Astrocyte (in vitro differentiated cells and primary cell): ENCODE data around the gene KEL. TPM values are rescaled to one million over a fixed set of nuclear protein-coding genes. Genes with fewer than 3 reads are reported as not detected.

Experiments
- DNase-seq: peaks from one replicate; pipeline ENCODE4 v3.0.0-alpha.2; 2010; ENCODE audit warnings: low read depth
- FAIRE-seq: peaks from 2 replicates; lab custom pipeline; 2011; peaks lifted over from hg19 to GRCh38; lab: Jason Lieb, UNC
- H2AFZ ChIP-seq: 2 replicates; pipeline ENCODE4 v1.6.0; 2012; ENCODE audit warnings: low read depth, low read length, inconsistent platforms
- H3K27ac ChIP-seq: 2 replicates; pipeline ENCODE4 v1.5.1; 2011; ENCODE audit warnings: low read depth, low read length, inconsistent platforms
- H3K27me3 ChIP-seq: 2 replicates; pipeline ENCODE4 v1.6.0; 2011; ENCODE audit warnings: low read length, inconsistent platforms; ENCODE audit not compliant: insufficient read depth
- H3K36me3 ChIP-seq: 2 replicates; pipeline ENCODE4 v1.5.1; 2011; ENCODE audit warnings: low read length, inconsistent platforms; ENCODE audit not compliant: insufficient read depth
- H3K4me1 ChIP-seq: 2 replicates; pipeline ENCODE4 v1.5.1; 2011; ENCODE audit warnings: low read length, inconsistent platforms; ENCODE audit not compliant: insufficient read depth
- H3K4me2 ChIP-seq: 2 replicates; pipeline ENCODE4 v1.6.0; 2012; ENCODE audit warnings: low read length, inconsistent platforms
- H3K4me3 ChIP-seq: 2 replicates; pipeline ENCODE4 v1.5.1; 2011; ENCODE audit warnings: low read depth, mild to moderate bottlenecking, low read length, inconsistent platforms; ENCODE audit not compliant: insufficient read depth
- H3K79me2 ChIP-seq: 2 replicates; pipeline ENCODE4 v1.6.0; 2012; ENCODE audit warnings: mild to moderate bottlenecking, low read length, inconsistent platforms; ENCODE audit not compliant: insufficient read depth
- H3K9ac ChIP-seq: 2 replicates; pipeline ENCODE4 v1.6.0; 2012; ENCODE audit warnings: mild to moderate bottlenecking, low read length, inconsistent platforms
- H3K9me3 ChIP-seq: 2 replicates; pipeline ENCODE4 v1.5.1; 2012; ENCODE audit warnings: low read depth, mild to moderate bottlenecking, low read length, inconsistent platforms; ENCODE audit not compliant: insufficient read depth
- H4K20me1 ChIP-seq: 2 replicates; pipeline ENCODE4 v1.6.0; 2012; ENCODE audit warnings: low read length, inconsistent platforms; ENCODE audit not compliant: insufficient read depth
- H3K27ac Mint-ChIP-seq: one replicate; pipeline ENCODE4 v1.8.0; 2021; ENCODE audit warnings: mild to moderate bottlenecking, mixed read lengths; ENCODE audit not compliant: unreplicated experiment
- H3K27me3 Mint-ChIP-seq: one replicate; pipeline ENCODE4 v1.8.0; 2021; ENCODE audit warnings: low read depth, mixed read lengths; ENCODE audit not compliant: unreplicated experiment
- H3K36me3 Mint-ChIP-seq: one replicate; pipeline ENCODE4 v1.8.0; 2021; ENCODE audit warnings: low read depth, mixed read lengths; ENCODE audit not compliant: unreplicated experiment
- H3K4me1 Mint-ChIP-seq: one replicate; pipeline ENCODE4 v1.8.0; 2021; ENCODE audit warnings: low read depth, mixed read lengths; ENCODE audit not compliant: unreplicated experiment
- H3K4me3 Mint-ChIP-seq: one replicate; pipeline ENCODE4 v1.8.0; 2021; ENCODE audit warnings: mild to moderate bottlenecking, moderate library complexity, mixed read lengths; ENCODE audit not compliant: unreplicated experiment
- H3K9me3 Mint-ChIP-seq: one replicate; pipeline ENCODE4 v1.8.0; 2021; ENCODE audit warnings: mild to moderate bottlenecking, mixed read lengths; ENCODE audit not compliant: unreplicated experiment
- CTCF ChIP-seq: IDR thresholded peaks from 2 replicates; pipeline ENCODE4 v1.5.1; 2011; ENCODE audit warnings: low read depth, mild to moderate bottlenecking, inconsistent platforms, low read length, moderate library complexity; ENCODE audit not compliant: insufficient read depth
- EZH2 ChIP-seq: IDR thresholded peaks from 2 replicates; pipeline ENCODE4 v1.6.1; 2012; ENCODE audit warnings: mild to moderate bottlenecking, low read length, inconsistent platforms; ENCODE audit not compliant: insufficient read depth
- total RNA-seq: library from RNA; stranded (reverse); gene quantifications from 2 replicates; pipeline ENCODE4 v1.2.1, GENCODE V29; 2021

KEL gene
- total RNA-seq, 1 donor from 2014 or later = not detected

DNA sequence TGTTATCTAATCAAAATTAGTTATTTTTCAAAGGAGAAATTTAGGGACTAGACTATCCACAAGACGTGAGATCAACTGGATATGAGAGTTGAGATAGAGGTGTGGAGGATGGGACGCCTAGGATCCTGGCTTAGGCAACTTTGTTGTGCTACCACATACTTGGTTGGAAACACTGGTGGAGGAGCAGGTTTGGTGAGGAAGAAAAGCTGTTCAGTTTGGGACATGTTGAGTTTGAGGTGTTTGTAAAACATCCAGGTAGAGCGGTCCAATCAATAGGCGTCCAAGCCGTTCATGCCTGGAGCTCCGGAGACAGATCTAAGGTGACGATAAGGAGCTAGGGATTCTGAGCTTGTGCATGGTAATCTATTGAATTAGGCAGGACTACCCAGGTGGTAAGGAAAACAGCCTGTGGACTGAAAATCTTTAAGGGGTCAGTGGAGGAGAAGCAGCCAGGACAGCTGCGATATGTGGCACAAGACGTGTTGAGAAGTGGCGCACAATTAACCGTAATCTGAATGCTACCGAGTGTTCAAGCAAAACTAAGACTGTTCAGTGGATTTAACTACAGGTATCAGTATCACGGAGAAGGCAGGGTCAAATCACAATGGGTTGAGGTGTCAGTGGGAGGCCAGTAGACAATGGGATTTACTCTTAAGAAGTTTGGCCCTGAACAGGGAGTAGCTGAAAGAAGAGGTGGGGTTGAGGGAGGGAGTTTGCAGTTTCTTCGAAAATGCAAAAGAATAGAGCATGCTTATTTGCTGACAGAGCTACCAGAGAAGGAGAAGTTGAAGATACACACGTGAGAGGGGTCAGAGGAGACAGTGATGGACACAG, 60.5 kb downstream of the KEL start:
- Histone ChIP-seq H3K4me2 (no peak overlapping the region), H3K4me1 (no peaks in the 10 kb centered on the region), H3K27me3 (no peaks in the 10 kb centered on the region), H2AFZ (no peak overlapping the region), H3K9me3 (peaks cover 4% of the 10 kb centered on the region), H3K4me3 (no peak overlapping the region), H3K79me2 (no peaks in the 10 kb centered on the region), H3K9ac (no peak overlapping the region), H3K36me3 (no peaks in the 10 kb centered on the region), H3K27ac (no peak overlapping the region), H4K20me1 (no peaks in the 10 kb centered on the region)
- no peak for FAIRE-seq
- Mint-ChIP-seq H3K27me3 (peaks cover 25% of the 10 kb centered on the region), H3K36me3 (peaks cover 4% of the 10 kb centered on the region), H3K4me3 (no peak overlapping the region), H3K9me3 (peaks cover 7% of the 10 kb centered on the region), H3K27ac (no peak overlapping the region), H3K4me1 (no peaks in the 10 kb centered on the region)
- no peak for DNase-seq
- TF ChIP-seq CTCF (no peak), EZH2 (no peak)

- H3K9me3 ChIP-seq = peaks cover 2% of the 10 kb centered on the region
- no peaks in the 10 kb centered on the region for H3K4me1 Mint-ChIP-seq
- no peak overlapping the region for H3K4me3 ChIP-seq
- no peak overlapping the region for H3K27ac ChIP-seq
- no peak overlapping the region for H3K4me3 Mint-ChIP-seq
- peaks cover 37% of the 10 kb centered on the region for H3K27me3 Mint-ChIP-seq
- no peak overlapping the region for H3K4me2 ChIP-seq
- H4K20me1 ChIP-seq = no peaks in the 10 kb centered on the region
- H3K27ac Mint-ChIP-seq = no peak overlapping the region
- H2AFZ ChIP-seq = no peak overlapping the region
- no peaks in the 10 kb centered on the region for H3K4me1 ChIP-seq
- no peak overlapping the region for H3K9ac ChIP-seq
- H3K36me3 ChIP-seq = no peaks in the 10 kb centered on the region
- FAIRE-seq (no peak), DNase-seq (no peak)
- peaks cover 4% of the 10 kb centered on the region for H3K36me3 Mint-ChIP-seq
- H3K9me3 Mint-ChIP-seq = peaks cover 7% of the 10 kb centered on the region
- peaks cover 3% of the 10 kb centered on the region for H3K27me3 ChIP-seq
- no peaks in the 10 kb centered on the region for H3K79me2 ChIP-seq
- TF ChIP-seq EZH2 (no peak), CTCF (no peak)
Observed at GRCh38 chr7:142899661-142900060, 62.5 kb downstream of the KEL start.
